Nucleus accumbens (tissue), 56 donors: Measurements from ENCODE around the gene PTPRG.

Source experiments
- DNase-seq, 56 donors: peaks; one replicate each; lab custom pipeline; 2025; lab: John Stamatoyannopoulos, UW

Gene PTPRG

DNA sequence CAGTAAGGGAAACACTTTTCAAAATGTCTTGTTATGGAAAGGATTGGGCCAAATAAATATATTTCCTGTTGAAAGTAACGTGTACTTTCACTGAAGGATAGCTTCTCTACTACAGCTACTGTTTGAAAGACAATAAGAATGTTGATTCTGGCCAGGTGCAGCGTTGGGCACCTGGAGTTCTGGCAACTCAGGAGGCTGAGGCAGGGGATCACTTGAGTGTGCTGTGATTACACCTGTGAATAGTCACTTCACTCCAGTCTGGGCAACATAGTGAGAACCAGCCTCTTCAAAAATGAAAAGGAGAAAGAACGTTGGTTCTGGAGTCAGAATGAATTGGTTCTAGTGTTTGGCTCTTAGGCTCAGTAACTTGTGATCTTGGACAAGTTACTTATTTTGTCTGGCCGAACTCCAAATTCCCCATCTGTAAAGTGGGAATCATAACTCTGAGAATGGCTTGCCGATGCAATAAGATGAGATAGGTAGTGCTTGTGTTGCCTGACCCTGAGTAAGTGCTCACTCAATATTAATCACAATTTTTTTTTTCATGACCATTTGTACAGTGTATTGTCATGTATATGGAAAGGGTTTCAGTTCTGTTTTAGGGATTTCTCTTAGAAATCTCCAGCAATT, 310.8 kb downstream of the PTPRG start:
- DNase-seq: no peak

DNA sequence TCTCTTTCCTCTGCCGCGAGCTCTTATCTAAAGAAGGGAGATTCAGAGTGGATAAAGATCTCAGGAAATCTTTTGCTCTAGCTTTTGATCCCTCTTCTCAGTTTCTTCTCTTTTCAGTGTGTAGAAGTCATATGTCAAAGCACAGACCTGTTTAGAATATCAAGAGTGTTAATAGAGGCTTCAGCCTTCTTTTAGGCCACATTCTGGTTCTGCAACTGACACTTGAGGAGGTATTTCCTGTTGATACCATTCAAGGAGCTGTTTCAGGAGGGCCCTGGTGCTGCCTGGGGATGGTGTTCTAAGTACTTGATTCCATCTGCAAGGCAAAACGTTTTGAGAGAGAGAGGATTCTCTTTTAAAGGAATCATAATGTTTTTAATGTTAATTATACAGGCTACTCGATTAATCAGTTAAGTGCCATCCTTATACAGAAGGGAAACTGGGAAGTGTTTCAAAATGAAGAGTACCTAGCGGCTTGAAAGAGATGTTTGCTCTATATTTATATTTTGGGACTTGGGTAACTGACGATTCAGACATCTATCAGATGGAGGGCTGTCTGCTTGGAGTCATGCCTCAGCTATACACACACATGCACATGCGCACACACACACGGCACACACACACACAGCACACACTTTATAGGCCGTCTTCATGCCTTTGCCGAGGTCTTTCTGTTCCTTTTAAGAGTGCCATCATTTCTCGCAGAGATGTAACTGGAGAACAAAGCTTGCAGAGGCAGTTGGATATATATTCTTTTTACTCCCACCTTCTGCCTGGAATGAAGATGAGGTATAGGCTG, 313.9 kb downstream of the PTPRG start:
- no peak for DNase-seq

DNA sequence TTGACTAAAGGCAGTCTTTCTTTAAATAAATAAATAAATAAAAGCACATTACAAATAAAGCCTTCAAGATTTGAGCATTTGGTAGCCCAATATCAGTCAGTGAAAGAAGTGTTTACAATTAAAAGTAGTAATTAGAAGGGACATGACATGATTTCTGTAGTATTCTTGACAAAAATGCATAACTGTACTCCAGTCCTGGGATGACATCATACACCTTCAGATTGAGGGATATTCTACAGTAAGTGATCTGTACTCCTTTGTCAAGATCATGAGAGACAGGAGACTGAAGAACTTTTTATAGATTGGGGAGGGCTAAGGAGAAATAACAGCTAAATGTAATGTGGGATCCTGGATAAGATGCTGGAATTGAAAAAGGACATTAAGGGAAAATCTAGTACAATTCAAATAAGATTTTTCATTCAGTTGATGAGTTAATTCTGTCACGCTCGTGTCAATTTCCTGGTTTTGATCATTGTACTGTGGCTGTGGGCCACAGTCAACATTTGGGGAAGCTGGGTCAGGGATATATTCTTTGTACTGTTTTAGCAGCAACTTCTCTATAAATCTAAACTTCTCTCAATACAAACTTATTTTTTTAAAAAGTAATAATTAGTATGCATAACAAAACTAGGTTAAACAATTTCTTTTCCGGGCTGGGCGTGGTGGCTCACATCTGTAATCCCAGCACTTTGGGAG, 314.8 kb downstream of the PTPRG start:
- no peak for DNase-seq

DNA sequence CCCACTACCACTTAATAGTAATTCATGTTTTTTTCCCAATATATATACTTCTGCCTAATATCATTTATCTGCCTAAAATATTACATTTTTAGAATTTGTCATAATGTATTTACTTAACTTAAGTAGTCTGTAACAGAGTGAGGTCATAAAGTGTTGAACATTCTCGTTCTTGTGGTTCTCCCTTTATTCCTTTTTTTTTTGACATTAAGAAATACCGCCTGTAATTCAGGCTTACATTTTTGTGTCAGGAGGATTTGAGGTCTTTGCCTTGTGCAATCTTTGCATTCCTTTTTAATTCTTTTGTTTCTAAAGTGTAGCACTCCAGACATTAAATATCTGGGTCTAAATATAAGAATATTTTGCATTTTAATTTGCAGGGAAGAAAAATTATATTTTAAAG, 315.4 kb downstream of the PTPRG start:
- DNase-seq: no peak

DNA sequence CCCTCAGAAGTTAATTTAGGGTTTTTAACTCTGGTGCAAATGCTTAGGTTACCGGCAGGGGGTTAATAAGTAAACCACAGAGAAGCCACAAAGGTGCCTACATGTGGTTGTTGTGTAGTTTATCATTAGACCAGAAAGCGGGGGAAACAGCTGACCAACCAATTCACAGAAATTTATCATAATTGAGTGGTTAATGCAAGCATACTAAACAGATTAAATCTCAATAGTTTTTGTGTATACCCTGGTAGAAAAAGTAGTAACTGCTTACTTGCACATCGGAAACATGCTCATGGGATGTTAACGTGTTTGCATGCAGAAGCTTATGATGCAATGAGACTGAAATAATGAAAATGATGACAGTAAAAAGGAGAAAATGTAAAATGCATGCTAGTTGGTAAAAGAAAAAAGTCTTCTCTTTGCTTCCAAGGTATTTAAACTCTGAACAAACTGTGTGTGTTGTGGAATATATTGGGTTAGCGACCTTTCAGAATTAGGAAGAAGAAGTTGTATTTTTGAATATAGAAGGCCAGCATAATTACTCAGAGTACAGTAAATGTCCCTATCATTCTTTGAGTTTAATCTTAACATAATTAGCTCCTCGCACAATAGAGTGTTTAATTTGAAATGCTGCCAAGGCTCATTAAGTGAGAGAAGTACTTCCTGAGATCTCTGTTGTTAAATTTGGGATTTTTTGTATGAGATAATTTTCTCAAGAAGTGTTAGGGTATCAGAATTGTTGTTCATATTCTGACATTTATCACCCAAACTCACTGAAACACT, 316.2 kb downstream of the PTPRG start:
- DNase-seq: no peak

DNA sequence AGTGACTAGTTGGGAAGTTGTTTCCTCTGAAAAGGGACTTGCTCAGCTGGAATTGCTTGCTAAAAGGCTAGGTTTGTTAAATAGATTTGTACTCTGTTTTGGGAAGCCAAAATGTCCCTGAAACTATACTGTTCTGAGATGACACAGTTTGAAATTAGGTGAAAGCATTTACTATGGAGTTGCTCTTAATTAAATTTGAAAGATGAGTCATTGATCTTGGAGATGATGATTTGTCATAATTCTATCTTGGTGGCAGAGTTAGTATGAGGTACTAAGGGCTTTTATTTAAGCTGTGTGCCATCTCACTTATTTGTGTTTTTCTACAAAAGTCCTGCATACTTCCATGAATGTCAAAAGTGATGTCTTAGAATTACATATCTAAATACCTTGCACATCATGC, 320.9 kb downstream of the PTPRG start:
- no peak for DNase-seq

DNA sequence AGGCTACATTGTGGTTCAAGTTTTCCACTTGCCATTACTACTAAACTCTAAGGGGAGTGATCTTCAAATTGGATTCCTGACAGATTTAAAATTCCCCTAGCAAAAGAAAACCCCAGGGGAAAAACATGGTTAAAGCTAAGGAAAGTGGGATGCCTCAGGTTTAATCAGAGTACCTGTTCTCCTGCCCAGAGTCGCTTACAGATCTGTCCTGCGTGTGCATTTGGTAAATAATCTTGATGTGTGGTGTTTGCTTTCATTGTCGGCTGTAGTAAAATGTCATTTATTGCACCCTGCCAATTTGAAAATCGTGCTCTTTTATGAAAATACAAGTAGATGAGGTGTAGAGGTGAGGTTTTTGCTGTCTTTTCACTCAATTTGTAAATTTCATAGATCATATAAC, 323.4 kb downstream of the PTPRG start:
- DNase-seq: no peak

DNA sequence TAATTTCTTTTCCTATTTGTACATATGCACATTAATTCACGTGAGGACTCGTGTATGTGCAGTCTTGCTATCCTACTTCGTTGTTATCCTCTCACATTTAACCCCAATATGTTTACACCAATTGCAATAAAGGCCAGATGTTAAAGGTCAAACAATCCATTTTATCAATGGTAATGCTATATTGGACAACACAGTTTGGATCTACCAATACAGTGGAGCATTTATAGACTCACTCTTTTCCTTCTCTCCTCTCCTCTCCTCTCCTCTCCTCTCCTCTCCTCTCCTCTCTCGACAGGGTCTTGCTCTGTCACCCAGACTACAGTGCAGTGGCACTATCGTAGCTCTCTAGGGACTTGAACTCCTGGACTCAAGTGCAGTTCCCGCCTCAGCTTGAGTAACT, 324.0 kb downstream of the PTPRG start:
- no peak for DNase-seq

DNA sequence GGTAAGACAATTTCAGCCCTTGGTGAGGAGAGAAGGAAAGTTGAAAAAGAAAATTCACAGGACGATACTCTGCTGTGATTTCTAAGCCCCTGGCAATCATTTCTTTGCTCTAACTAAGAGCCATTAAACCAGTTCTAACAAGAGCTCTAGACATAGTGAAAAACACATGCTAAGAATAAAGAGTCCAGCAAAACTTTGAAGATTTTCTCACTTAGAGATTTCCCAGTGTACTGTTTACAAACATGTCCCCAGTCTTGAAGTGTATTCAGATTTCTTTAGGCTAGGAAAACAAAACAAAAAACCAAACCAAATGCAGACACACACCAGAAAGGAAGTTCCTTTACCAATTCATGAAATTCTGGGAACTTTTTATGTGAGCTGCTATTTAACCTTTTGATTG, 325.8 kb downstream of the PTPRG start:
- no peak for DNase-seq

DNA sequence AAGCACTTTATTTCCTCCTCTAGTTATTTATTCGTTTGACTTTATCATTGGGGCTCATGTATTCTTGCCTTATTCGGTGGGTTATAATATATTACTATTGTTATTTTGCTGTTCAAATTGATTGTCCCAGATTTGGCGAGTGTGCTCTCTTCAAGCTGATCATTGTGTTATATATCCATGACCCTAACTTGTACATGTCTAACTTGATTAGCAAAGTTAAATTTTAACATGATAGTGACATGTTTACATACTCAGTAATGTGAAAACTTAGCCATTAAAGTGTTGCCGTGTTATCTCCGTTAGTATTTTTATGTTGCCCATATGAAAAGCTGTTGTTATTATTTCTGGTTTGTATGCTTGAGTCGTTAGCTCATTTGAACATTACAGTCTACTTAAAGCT, 327.9 kb downstream of the PTPRG start:
- DNase-seq: no peak

DNA sequence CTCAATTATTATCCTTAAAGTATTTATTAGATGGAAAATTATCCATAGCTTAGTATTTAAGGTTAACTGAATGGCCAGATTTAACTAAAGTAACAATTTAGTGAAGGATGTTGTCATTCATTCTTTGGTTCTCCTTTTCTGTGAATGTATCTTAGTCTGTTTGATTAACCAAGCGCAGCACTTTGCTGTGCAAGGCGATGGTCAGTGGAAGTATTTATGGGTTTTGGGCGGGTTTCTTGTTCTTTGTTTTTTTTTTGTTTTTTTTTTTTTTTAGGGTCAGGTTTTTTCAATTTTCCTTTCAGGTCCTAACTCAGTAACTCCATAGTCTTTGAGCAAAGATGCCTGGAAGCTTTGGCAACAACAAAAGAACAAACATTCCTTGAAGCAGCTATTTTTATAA, 328.8 kb downstream of the PTPRG start:
- DNase-seq: no peak

DNA sequence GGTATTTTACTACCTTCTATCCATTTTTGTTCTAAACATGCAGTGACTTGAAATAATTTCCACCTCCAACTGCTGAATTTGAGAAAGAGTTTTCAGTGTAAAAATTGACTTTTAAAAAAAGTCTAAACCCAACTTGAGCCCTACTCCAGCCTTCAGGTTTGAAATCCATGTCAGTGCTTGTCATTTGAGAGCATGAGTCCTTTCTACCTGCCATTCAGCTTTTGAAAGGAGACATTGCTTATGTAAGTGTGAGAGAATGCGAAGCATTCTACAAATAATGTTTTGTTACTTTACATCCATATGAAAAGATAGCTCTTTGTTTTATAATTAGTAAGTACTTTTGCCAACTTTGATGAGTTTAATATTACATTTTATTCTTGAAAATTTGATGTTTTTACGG, 329.2 kb downstream of the PTPRG start:
- DNase-seq: no peak

DNA sequence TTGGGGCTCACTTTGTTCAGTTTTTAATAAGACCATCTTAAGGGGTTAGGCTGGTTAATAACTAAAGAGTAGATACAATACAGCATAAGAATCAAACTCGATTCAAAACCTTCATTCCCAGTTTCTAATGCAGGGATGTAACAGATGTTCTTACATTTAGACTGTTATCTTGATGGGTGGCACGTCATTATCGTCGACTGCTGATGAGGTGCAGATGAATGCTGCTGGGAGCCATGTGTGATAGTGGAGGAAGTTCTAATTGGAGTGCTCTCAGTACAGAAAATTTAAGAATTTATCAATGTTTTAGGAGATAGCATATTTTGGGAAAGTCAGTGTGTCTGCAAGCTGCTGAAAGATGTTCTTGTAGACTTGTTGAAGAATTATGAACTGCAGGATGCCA, 331.5 kb downstream of the PTPRG start:
- DNase-seq: no peak

DNA sequence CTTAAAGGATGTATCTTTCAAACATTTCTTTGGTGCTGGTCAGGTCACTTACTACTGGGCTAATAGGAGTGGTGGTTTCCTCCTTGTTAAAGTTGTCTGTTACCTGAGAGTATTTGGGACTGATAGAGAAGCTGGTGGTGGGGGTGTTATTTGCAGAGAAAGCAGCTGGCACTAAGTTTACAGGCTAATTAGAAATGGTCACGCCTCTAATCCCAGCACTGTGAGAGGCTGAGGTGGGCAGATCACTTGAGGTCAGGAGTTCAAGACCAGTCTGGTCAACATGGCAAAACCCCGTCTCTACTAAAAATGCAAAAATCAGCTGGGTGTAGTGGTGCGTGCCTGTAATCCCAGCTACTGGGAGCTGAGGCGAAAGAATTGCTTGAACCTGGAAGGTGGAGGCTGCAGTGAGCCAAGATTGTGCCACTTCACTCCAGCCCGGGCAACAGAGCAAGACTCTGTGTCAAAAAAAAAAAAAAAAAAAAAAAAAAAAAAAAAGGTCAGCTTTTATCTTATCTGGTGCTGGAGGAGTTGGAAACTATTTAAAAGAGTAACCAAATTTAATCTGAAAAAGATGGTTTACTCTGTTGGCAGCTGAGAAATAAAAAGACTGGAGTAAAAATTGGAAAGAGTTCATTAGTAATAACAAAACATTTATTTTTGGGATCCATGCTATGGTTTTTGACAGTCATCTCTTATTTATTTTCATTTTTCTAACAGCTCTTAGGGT, 332.6 kb downstream of the PTPRG start:
- DNase-seq: no peak

DNA sequence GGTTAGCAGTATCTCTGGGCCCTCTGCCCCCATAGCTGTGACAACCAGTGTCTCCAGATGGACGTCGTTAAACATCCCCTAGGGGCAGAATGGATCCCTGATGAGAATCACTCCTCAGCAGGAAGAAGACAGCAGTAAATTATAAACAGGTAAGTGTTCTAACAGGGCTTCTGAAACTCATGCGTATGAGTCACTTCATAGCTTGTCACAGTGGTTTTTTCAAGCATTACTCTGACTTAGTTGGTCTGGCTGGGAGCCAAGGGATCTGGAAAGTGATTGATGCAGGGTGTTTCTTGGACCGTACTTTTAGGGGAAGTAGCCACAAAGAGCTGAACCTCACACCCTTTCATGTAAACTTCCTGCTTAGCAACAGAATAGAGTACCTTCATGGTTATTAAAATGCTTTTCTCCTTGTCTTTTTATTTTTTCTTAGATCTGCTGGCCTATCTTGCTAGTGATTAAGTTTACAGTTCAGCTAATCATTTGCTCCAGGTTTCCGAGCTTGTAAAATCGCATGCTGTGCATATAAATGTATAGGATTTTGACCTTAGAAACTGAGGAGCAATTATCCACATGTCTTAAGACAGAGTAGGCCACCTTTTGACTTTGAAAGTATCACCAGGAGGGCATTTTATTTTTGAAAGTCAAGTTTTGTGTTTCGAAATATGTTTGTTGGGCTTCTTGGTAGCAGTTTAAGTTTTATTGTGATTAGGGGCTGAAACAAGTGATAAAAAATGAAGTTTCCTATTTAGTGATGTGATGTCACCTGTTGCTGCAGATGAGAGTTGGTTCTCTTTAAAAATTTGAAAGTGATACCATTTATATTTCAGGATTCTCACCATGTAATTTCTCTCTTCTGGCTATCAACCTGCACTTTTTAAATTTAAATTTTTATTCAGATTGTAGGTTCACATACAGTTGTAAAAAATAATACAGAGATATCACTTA, 333.9 kb downstream of the PTPRG start:
- peak in 11 of 56 donors; percentile 4 to 40 (median 11) for DNase-seq

DNA sequence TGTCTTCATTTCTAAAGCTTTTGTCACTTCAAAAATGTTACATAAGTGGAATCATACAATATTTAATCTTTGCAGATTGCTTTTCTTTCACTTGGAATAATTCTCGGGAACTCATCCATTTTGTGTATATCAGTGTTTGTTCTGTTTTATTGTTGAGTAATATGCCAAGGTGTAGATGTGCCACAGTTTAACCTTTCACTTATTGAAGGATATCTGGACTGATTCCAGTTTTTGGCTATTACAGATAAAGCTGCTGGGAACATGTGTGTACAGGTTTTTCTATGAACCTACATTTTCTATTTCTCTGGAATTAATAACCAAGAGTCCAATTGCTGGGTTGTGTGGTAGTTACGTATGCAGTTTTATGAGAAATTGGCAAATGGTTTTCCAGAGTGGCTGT, 334.9 kb downstream of the PTPRG start:
- DNase-seq: no peak

DNA sequence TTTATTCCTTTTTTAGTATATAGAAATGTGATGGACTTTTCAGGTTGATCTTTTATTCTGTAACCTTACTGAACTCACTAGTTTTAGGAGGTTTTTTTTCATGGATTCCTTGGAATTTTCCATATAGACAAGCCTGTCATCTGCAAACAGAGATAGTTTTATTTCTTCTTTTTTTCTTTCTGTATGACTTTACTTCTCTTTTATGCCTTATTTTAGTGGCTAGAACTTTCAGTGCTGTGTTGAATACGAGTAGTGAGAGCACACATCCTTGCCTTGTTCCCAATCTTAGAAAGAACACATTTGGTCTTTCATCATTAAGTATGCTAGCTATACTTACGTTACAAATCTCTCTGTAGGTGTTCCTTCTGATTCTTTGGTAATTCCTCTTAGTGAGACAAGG, 336.5 kb downstream of the PTPRG start:
- no peak for DNase-seq

DNA sequence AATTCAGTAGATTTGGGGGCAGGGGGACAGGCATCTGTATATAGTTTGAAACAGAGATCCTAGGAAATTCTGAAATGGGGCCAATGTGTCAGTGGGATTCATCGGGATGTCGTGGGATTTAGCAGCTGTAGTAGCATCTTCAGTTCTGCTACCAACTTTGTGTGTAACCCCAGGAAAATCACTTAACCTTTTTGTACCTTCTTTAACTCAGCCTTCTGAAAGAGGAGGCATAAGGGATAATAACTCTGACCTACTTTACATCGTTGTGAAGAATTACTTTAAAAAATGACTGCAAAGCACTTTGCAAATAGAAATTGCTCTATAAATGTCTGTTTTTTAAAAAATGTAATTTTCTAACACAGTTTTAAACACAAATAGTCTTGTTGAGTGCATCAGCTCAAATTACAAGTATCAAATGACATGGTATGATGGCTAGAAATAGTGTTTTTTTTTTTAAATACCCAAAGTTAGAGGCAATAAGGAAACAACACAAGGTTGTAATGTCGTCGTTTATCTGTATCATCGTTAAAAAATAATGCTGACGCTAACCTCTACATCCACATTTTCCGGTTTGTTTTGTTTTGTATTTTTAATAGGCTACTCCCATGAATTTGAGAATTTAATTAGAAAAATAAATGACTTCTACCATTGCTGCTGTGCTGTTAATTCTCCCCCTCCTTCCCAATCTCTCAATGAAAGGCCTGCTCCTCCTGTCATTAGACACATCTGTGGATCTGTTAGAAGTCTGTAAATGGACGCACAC, 338.5 kb downstream of the PTPRG start:
- no peak for DNase-seq
